Panc1 (cell line): ENCODE measurements around the gene TMPRSS6. TPM values are rescaled to one million over a fixed set of nuclear protein-coding genes. Genes with fewer than 3 reads are reported as not detected.
"Not testable (repeated sequence)": the region's sequence is repeated elsewhere in the genome, so short reads cannot be mapped to it uniquely, and the experiment has no call there.

Experiments used
- ATAC-seq: fragments of 200-7000 bp; cut with Tn5 transposase; 2 replicates; pipeline ENCODE4 v1.9.1; 2020; ENCODE audit warnings: mild to moderate bottlenecking, moderate library complexity
- BruUV-seq: library from RNA; stranded (reverse); fragments of 400-500 nt; replicated peaks from 2 replicates; lab custom pipeline; 2021; lab: Mats Ljungman, UMichigan
- CTCF ChIA-PET: fragments of 300-600 bp; sonication (Branson Sonifier 250); formaldehyde crosslinking; loops from one replicate; lab custom pipeline; 2022; ENCODE audit warnings: antibody characterized with exemption; lab: Charles Lee
- POLR2A ChIA-PET: fragments of 300-600 bp; sonication (Branson Sonifier 250); formaldehyde crosslinking; loops from one replicate; lab custom pipeline; 2022; ENCODE audit warnings: antibody characterized with exemption; lab: Charles Lee
- DNase-seq: peaks from one replicate; pipeline ENCODE4 v3.0.0-alpha.2; 2010; ENCODE audit warnings: low read depth, low spot score
- H3K27ac ChIP-seq: 2 replicates; pipeline ENCODE4 v1.5.1; 2011; ENCODE audit warnings: mild to moderate bottlenecking, low read length, inconsistent platforms
- H3K27me3 ChIP-seq: fragments of 200-500 bp; sonication (Bioruptor generic); 2 replicates; pipeline ENCODE4 v1.6.0; 2014; ENCODE audit warnings: low read length, inconsistent platforms; ENCODE audit not compliant: control insufficient read depth, insufficient read depth
- H3K36me3 ChIP-seq: fragments of 200-500 bp; sonication (Bioruptor generic); 2 replicates; pipeline ENCODE4 v1.5.1; 2014; ENCODE audit warnings: inconsistent platforms, mild to moderate bottlenecking, low read length, moderate library complexity; ENCODE audit not compliant: control insufficient read depth, insufficient read depth
- H3K4me1 ChIP-seq: 2 replicates; pipeline ENCODE4 v1.5.1; 2011; ENCODE audit warnings: inconsistent platforms, mild to moderate bottlenecking, low read length, moderate library complexity; ENCODE audit not compliant: control insufficient read depth, insufficient read depth
- H3K4me3 ChIP-seq, 2 experiments: 2 replicates each; pipeline ENCODE4 v1.5.1; 2011 to 2012; ENCODE audit warnings: low read depth in 2 of 2, low read length in 2 of 2, mild to moderate bottlenecking in 2 of 2, inconsistent platforms in 1 of 2, moderate library complexity in 1 of 2
- H3K9me3 ChIP-seq: fragments of 200-500 bp; sonication (Bioruptor generic); 2 replicates; pipeline ENCODE4 v1.5.1; 2014; ENCODE audit warnings: low read depth, mild to moderate bottlenecking, inconsistent platforms, low read length, moderate library complexity; ENCODE audit not compliant: control insufficient read depth, insufficient read depth
- POLR2AphosphoS5 ChIP-seq: IDR thresholded peaks from 2 replicates; pipeline ENCODE4 v1.6.1; 2012; ENCODE audit warnings: mild to moderate bottlenecking, low read depth, low read length, moderate library complexity
- SIN3A ChIP-seq: IDR thresholded peaks from 2 replicates; pipeline ENCODE4 v1.6.1; 2012; ENCODE audit warnings: low read depth, mild to moderate bottlenecking, low read length, moderate library complexity, borderline replicate concordance; ENCODE audit not compliant: insufficient read depth
- TCF7L2 ChIP-seq: IDR thresholded peaks from 2 replicates; pipeline ENCODE4 v1.6.1; 2011; ENCODE audit warnings: mild to moderate bottlenecking, low read depth, low read length, inconsistent platforms
- in situ Hi-C: cut with HindIII; loops from 2 replicates; pipeline ENCODE4 v1.10.0; 2016; ENCODE audit warnings: low sequenced_read_pairs, low pct_unique_long_range_greater_than_20kb
- intact Hi-C: fragments of 100-400 bp; cut with micrococcal nuclease; formaldehyde crosslinking; loops from one replicate; pipeline ENCODE4 v1.10.0; 2022; ENCODE audit not compliant: unreplicated experiment
- total RNA-seq: library from RNA; stranded (reverse); gene quantifications from one replicate; pipeline ENCODE4 v1.2.1, GENCODE V29; 2021; ENCODE audit not compliant: unreplicated experiment
- TF ChIP-seq, protein P1 (sequence below): fragments of 450-650 bp; IDR thresholded peaks from 2 replicates; pipeline ENCODE4 v1.5.1; 2017; ENCODE audit warnings: mild to moderate bottlenecking
- TF ChIP-seq, protein P2 (sequence below), 2 experiments: IDR thresholded peaks; 2 replicates each; pipeline ENCODE4 v1.6.1; 2011 to 2012; ENCODE audit warnings: low read depth in 2 of 2, control low read depth in 1 of 2, low read length in 1 of 2, mild to moderate bottlenecking in 1 of 2, moderate library complexity in 1 of 2; ENCODE audit not compliant: insufficient read depth in 1 of 2

Gene TMPRSS6
- total RNA-seq, 1 experiment from 2014 or later: not detected

DNA sequence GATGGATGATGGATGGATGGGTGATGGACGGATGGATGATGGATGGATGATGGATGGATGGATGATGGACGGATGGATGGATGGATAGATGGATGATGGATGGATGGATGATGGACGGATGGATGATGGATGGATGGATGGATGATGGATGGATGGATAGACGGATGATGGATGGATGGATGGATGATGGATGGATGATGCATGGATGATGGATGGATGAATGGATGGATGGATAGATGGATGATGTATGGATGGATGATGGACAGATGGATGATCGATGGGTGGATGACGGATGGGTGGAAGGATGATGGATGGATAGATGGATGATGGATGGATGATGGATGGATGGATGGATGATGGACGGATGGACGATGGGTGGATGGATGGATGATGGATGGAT lies 36.8 kb downstream of the TMPRSS6 start:
- no peak for DNase-seq
- Histone ChIP-seq H3K4me1 (no peaks in the 10 kb centered on the region), H3K27ac (no peak overlapping the region), H3K36me3 (no peaks in the 10 kb centered on the region), H3K27me3 (no peaks in the 10 kb centered on the region), H3K4me3 (no peak overlapping the region), H3K9me3 (no peaks in the 10 kb centered on the region)
- CTCF ChIA-PET: no interaction called here
- no peak for TF ChIP-seq SIN3A
- TF ChIP-seq POLR2AphosphoS5: no peak
- intact Hi-C loops: no loop called here
- no peak for ATAC-seq
- BruUV-seq: no TSS peak
- in situ Hi-C loops: no loop called here
- POLR2A ChIA-PET: no interaction called here

DNA sequence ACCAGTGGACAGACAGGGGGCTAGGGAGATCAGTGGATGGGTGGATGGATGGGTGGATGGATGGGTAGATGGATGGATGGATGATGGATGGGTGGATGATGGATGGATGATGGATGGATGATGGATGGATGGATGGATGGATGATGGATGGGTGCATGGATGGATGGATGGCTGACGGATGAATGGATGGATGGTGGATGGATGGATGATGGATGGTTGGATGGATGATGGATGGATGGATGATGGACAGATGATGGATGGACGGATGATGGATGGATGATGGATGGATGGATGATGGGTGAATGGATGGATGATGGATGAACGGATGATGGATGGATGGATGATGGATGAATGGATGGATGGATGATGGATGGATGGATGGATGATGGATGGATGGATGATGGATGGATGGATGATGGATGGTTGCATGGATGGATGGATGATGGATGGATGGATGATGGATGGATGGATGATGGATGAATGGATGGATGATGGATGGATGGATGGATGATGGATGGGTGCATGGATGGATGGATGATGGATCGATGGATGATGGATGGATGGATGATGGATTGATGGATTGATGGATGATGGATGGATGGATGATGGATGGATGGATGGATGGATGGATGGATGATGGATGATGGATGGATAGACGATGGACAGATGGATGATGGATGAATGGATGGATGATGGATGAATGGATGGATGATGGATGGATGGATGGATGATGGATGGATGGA lies 37.5 kb downstream of the TMPRSS6 start:
- ATAC-seq, CTCF ChIA-PET, H3K27me3 ChIP-seq: not testable (repeated sequence)

DNA sequence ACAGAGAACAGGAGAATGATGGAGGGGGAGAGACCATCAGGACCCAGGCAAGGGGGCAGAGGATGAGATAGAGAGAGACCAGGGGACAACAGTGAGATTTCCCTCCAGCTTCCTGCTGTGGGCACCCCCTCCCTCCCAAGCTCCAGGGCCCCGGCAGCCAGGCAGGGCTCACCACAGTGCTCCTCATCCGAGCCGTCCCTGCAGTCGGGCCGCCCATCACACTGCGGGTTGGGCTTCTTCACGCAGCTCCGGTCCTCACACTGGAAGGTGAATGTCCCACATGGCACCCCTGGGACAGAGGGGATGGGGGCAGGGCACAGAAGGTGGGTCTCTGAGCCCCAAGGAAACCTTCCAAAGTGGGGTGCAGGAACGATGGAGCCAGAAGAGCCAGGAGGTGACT lies 38.8 kb downstream of the TMPRSS6 start:
- peak; percentile 47; the same call in 1 of the 2 replicates for ATAC-seq
- no peak overlapping the region for H3K27ac ChIP-seq
- intact Hi-C loops: no loop called here
- in situ Hi-C loops: no loop called here
- no peak for DNase-seq
- CTCF ChIA-PET: no interaction called here
- no peaks in the 10 kb centered on the region for H3K36me3 ChIP-seq
- no TSS peak for BruUV-seq
- TF ChIP-seq, protein P1, sequence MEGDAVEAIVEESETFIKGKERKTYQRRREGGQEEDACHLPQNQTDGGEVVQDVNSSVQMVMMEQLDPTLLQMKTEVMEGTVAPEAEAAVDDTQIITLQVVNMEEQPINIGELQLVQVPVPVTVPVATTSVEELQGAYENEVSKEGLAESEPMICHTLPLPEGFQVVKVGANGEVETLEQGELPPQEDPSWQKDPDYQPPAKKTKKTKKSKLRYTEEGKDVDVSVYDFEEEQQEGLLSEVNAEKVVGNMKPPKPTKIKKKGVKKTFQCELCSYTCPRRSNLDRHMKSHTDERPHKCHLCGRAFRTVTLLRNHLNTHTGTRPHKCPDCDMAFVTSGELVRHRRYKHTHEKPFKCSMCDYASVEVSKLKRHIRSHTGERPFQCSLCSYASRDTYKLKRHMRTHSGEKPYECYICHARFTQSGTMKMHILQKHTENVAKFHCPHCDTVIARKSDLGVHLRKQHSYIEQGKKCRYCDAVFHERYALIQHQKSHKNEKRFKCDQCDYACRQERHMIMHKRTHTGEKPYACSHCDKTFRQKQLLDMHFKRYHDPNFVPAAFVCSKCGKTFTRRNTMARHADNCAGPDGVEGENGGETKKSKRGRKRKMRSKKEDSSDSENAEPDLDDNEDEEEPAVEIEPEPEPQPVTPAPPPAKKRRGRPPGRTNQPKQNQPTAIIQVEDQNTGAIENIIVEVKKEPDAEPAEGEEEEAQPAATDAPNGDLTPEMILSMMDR: no peak
- TF ChIP-seq POLR2AphosphoS5: no peak
- TF ChIP-seq, protein P2, sequence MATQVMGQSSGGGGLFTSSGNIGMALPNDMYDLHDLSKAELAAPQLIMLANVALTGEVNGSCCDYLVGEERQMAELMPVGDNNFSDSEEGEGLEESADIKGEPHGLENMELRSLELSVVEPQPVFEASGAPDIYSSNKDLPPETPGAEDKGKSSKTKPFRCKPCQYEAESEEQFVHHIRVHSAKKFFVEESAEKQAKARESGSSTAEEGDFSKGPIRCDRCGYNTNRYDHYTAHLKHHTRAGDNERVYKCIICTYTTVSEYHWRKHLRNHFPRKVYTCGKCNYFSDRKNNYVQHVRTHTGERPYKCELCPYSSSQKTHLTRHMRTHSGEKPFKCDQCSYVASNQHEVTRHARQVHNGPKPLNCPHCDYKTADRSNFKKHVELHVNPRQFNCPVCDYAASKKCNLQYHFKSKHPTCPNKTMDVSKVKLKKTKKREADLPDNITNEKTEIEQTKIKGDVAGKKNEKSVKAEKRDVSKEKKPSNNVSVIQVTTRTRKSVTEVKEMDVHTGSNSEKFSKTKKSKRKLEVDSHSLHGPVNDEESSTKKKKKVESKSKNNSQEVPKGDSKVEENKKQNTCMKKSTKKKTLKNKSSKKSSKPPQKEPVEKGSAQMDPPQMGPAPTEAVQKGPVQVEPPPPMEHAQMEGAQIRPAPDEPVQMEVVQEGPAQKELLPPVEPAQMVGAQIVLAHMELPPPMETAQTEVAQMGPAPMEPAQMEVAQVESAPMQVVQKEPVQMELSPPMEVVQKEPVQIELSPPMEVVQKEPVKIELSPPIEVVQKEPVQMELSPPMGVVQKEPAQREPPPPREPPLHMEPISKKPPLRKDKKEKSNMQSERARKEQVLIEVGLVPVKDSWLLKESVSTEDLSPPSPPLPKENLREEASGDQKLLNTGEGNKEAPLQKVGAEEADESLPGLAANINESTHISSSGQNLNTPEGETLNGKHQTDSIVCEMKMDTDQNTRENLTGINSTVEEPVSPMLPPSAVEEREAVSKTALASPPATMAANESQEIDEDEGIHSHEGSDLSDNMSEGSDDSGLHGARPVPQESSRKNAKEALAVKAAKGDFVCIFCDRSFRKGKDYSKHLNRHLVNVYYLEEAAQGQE (IDR thresholded peaks at IDR 0.05; ENCODE audit: insufficient read depth in 1 of 2, low read depth in 2 of 2, low read length in 1 of 2): no peak
- TF ChIP-seq TCF7L2: no peak
- no peak for TF ChIP-seq SIN3A
- H3K4me1 ChIP-seq: no peaks in the 10 kb centered on the region
- no peak overlapping the region for H3K4me3 ChIP-seq
- POLR2A ChIA-PET: interaction anchor here (0.9 kb wide), 1 partner anchor 15 kb away, joined by 6 read pairs; no protein-coding TSS in a partner anchor
- no peaks in the 10 kb centered on the region for H3K9me3 ChIP-seq
- H3K27me3 ChIP-seq: no peaks in the 10 kb centered on the region

More for the DNA sequence above, 37.5 kb downstream of the TMPRSS6 start:
- DNase-seq, in situ Hi-C loops, BruUV-seq, H3K36me3 ChIP-seq, H3K4me1 ChIP-seq, POLR2A ChIA-PET, H3K9me3 ChIP-seq, intact Hi-C loops, H3K4me3 ChIP-seq, H3K27ac ChIP-seq: not testable (repeated sequence)
